Peyer's patch (tissue), 4 donors: ENCODE results near the gene RTN4R. TPM values are rescaled to one million over a fixed set of nuclear protein-coding genes. Genes with fewer than 3 reads are reported as not detected.

Experiments
- DNase-seq, 3 donors: peaks; one replicate each; pipeline ENCODE4 v3.0.0-alpha.2; 2017 to 2019
- H3K27ac ChIP-seq, 4 donors: fragments of 200-600 bp; sonication (generic); one replicate each; pipeline ENCODE4 v1.5.1; 2016 to 2019
- H3K27me3 ChIP-seq, 2 donors: fragments of 200-600 bp; sonication (generic); one replicate each; pipeline ENCODE4 v1.5.1; 2019
- H3K36me3 ChIP-seq, 3 donors: fragments of 200-600 bp; sonication (generic); one replicate each; pipeline ENCODE4 v1.5.1; 2016 to 2019
- H3K4me1 ChIP-seq, 4 donors: fragments of 200-600 bp; sonication (generic); one replicate each; pipeline ENCODE4 v1.5.1; 2016 to 2019
- H3K4me3 ChIP-seq, 4 donors: fragments of 200-600 bp; sonication (generic); 1 replicate in 3 of 4; 2 replicates in 1 of 4; pipeline ENCODE4 v1.5.1; 2016 to 2019; ENCODE audit warnings: mild to moderate bottlenecking in 1 of 4
- H3K9me3 ChIP-seq, 4 donors: fragments of 200-600 bp; sonication (generic); one replicate each; pipeline ENCODE4 v1.5.1; 2016 to 2019; ENCODE audit warnings: mild to moderate bottlenecking in 1 of 4
- POLR2A ChIP-seq, 2 donors: fragments of 450-650 bp; IDR thresholded peaks; one replicate each; pipeline ENCODE4 v1.5.1; 2017; ENCODE audit warnings: antibody characterized with exemption in 2 of 2, mild to moderate bottlenecking in 2 of 2, moderate library complexity in 2 of 2
- total RNA-seq, 4 donors: library from RNA; depleted of rRNA; stranded (reverse); fragments of >200 nt; gene quantifications; one replicate each; pipeline ENCODE4 v1.1.0, GENCODE V29; 2016
- TF ChIP-seq, protein P1 (sequence below), 6 experiments: fragments of 450-650 bp in 4 of 6; fragments of 200-600 bp in 2 of 6; sonication (generic) in 1 of 6; IDR thresholded peaks; one replicate each; pipeline ENCODE4 v1.5.1; 2017 to 2019; ENCODE audit warnings: antibody characterized with exemption in 6 of 6, mild to moderate bottlenecking in 3 of 6, moderate library complexity in 1 of 6

RTN4R gene
- total RNA-seq, 4 donors from 2014 or later = 5.2 to 9.1 (median 5.7) TPM

DNA sequence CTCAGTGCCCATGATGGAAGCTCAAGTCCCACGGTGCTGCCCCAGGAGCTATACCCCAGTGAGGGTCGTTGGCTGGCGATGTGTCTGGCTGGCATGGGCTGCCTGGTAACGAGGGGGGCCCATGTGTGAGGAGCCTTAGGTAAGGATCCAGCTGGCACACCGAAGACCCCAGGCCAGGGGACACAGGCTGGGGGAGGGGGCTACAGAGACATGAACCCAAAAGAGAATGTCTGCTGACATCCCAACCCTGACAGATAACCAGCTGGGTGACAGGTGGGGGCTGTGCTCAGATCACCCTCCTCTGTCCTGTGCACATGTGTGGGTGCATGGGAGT, 39.2 kb downstream of the RTN4R start:
- no peak for DNase-seq
- H3K4me1 ChIP-seq = no peaks in the 10 kb centered on the region
- H3K27ac ChIP-seq = no peak overlapping the region
- H3K27me3 ChIP-seq = no peaks in the 10 kb centered on the region
- no peak overlapping the region for H3K4me3 ChIP-seq
- no peaks in the 10 kb centered on the region for H3K9me3 ChIP-seq
- H3K36me3 ChIP-seq = no peaks in the 10 kb centered on the region
- TF ChIP-seq, protein P1, sequence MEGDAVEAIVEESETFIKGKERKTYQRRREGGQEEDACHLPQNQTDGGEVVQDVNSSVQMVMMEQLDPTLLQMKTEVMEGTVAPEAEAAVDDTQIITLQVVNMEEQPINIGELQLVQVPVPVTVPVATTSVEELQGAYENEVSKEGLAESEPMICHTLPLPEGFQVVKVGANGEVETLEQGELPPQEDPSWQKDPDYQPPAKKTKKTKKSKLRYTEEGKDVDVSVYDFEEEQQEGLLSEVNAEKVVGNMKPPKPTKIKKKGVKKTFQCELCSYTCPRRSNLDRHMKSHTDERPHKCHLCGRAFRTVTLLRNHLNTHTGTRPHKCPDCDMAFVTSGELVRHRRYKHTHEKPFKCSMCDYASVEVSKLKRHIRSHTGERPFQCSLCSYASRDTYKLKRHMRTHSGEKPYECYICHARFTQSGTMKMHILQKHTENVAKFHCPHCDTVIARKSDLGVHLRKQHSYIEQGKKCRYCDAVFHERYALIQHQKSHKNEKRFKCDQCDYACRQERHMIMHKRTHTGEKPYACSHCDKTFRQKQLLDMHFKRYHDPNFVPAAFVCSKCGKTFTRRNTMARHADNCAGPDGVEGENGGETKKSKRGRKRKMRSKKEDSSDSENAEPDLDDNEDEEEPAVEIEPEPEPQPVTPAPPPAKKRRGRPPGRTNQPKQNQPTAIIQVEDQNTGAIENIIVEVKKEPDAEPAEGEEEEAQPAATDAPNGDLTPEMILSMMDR (IDR thresholded peaks at IDR 0.05) = no peak
- TF ChIP-seq POLR2A (IDR thresholded peaks at IDR 0.05) = no peak

DNA sequence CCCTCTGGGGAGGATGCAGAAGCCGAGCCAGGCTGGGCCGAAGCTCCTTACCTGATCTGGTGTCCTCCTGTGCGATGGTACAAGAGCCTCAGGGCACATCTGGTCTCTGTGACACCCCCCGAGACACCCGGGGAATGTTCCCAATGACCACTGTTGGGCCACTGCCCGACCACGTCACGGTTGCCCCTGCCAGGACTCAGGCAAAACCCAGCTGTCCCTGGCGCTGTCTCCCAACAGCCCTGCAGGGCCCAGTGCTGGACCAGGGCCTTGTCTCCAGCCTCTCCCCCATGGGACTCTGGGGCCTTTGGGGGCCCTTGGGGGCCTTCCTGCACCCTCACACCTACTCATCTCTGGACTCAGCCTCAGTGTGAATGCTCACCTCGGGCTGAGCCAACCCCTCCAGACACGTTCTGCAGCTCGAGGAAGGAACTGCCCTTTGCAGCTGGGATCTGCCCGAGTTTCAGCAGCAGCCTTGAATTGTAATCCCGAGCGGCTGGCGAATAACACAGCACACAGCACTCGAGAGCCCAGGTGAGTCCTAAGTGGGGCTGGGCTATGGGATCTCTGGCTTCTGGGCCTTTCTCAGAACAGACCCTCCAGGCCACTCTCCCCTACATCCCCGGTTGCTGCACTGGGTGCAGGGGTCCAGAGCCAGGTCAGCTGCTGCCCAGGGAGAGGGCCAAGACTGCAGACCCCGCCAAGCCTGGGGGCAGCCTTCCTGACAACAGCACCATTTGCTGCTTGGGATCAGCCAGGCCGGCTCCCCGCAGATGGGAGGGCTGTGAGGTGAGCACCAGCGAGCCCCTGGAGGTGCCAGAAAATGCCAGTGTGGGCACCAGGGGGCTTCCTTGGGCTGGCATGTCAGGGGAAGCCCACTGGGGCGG, 39.8 kb downstream of the RTN4R start:
- Histone ChIP-seq H3K27ac (no peak overlapping the region), H3K4me3 (no peak overlapping the region), H3K9me3 (no peaks in the 10 kb centered on the region), H3K27me3 (no peaks in the 10 kb centered on the region), H3K36me3 (no peaks in the 10 kb centered on the region), H3K4me1 (no peaks in the 10 kb centered on the region)
- no peak for DNase-seq
- TF ChIP-seq POLR2A (IDR thresholded peaks at IDR 0.05) = no peak

DNA sequence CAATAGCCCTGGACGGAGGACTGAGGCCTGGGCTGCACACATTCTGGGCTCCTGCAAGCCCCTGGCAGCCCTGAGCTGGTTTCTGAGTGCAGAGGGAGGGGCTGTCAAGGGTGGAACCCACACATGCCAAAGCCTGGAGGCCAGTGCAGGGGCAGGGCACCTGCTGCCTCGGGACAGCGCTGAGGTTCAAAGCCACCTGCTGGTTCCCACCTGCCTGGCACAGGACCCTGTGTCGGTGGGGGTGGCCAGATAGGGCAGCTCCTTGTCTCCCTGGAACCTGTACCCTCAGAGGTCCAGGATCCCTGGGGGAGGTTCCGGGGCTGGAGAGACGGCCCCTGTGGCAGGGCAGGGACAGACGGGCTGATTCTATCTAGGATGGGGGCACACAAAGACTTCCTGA, 40.8 kb downstream of the RTN4R start:
- DNase-seq = no peak
- Histone ChIP-seq H3K4me3 (no peak overlapping the region), H3K27me3 (no peaks in the 10 kb centered on the region), H3K36me3 (no peaks in the 10 kb centered on the region), H3K9me3 (no peaks in the 10 kb centered on the region), H3K27ac (no peak overlapping the region), H3K4me1 (no peaks in the 10 kb centered on the region)
- TF ChIP-seq, protein P1 (IDR thresholded peaks at IDR 0.05) = no peak
- no peak for TF ChIP-seq POLR2A (IDR thresholded peaks at IDR 0.05)

DNA sequence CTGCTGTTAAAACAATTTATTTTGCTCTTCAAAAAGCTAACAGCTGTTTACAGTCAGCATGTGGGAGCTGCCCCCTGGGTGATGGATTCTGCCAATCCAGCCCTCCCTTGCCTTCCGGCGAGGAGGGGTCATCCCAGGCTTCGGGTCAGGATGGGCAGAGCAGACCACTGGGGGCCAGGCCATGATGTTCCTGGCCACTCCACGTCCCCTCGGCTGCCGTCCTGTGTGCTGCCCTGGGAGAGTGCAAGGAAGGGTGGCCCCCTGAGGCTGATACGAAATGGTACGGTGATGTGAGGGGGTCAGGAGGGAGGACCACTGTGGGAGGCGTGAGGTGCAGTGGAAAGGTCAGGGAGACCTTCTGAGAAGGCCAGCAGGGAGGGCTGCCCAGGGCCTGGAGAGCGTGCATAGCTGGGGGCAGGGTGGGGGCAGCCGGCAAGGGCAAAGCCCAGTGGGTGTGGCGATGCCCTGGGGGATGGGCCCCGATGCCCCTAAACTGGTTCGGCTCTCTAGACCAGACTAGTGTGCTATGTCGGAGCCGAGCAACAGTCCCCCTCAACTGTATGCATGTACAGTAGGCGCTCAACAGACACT, 41.3 kb downstream of the RTN4R start:
- no peaks in the 10 kb centered on the region for H3K9me3 ChIP-seq
- DNase-seq = no peak
- no peaks in the 10 kb centered on the region for H3K27me3 ChIP-seq
- TF ChIP-seq POLR2A (IDR thresholded peaks at IDR 0.05) = no peak
- TF ChIP-seq, protein P1 (IDR thresholded peaks at IDR 0.05) = no peak
- no peaks in the 10 kb centered on the region for H3K36me3 ChIP-seq
- H3K4me1 ChIP-seq = no peaks in the 10 kb centered on the region
- no peak overlapping the region for H3K27ac ChIP-seq
- H3K4me3 ChIP-seq = no peak overlapping the region

DNA sequence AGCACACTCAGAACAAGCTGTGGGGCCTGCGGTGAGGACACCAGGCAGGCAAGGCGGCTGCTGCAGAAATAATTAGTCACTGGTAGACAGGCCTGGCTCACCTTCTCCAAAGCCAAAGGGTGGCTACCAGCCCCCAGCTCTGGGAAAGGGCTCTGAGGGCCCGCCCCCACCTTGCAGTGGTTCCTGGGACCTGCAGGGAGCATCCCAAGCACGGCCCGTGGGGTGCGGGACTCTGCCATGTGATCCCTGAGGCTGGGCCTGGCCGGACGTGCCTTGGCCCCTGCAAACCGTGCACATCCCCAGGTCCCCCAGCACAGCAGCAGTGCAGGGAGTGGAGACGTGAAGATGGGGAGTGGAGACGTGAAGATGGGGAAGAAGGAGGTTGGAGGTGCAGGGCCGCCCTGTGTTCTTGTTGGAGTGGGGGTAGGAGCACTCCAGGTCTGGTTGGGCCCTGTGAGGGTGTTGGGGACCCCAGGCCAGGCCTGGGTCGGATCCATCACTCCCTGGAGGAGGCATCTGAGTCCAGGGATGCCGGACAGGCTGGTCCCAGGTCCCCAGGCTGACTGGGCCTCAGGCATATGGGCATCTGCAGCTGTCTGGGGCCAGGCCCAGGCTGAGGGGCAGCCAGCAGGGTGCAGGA, 41.9 kb downstream of the RTN4R start:
- H3K9me3 ChIP-seq = no peaks in the 10 kb centered on the region
- H3K4me3 ChIP-seq = no peak overlapping the region
- no peaks in the 10 kb centered on the region for H3K4me1 ChIP-seq
- H3K36me3 ChIP-seq = no peaks in the 10 kb centered on the region
- no peak for DNase-seq
- no peaks in the 10 kb centered on the region for H3K27me3 ChIP-seq
- H3K27ac ChIP-seq = no peak overlapping the region
- TF ChIP-seq POLR2A (IDR thresholded peaks at IDR 0.05) = no peak
- TF ChIP-seq, protein P1 (IDR thresholded peaks at IDR 0.05) = no peak

DNA sequence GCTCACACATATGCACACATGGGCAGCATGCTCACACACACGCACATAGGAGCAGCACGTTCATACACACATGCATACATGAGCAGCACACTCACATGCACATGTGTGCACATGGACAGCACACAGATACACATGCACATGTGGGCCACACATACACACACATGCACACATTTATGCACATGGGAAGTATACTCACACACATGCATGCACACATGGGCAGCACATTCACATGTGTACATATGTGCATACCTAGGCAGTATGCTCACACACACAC, 42.5 kb downstream of the RTN4R start:
- H3K27ac ChIP-seq = no peak overlapping the region
- no peak overlapping the region for H3K4me3 ChIP-seq
- no peaks in the 10 kb centered on the region for H3K36me3 ChIP-seq
- H3K27me3 ChIP-seq = no peaks in the 10 kb centered on the region
- H3K4me1 ChIP-seq = no peaks in the 10 kb centered on the region
- DNase-seq = no peak
- H3K9me3 ChIP-seq = no peaks in the 10 kb centered on the region
- TF ChIP-seq, protein P1 (IDR thresholded peaks at IDR 0.05) = no peak
- TF ChIP-seq POLR2A (IDR thresholded peaks at IDR 0.05) = no peak
